GM18507 (cell line): Measurements from ENCODE around the gene PID1.

Experiments used
- DNase-seq: peaks from one replicate; pipeline ENCODE4 v3.0.0; 2011; ENCODE audit warnings: low read depth; ENCODE audit not compliant: insufficient read length; ENCODE audit errors: extremely low spot score
- FAIRE-seq: peaks from 2 replicates; lab custom pipeline; 2011; peaks lifted over from hg19 to GRCh38; lab: Jason Lieb, UNC

PID1 gene

DNA sequence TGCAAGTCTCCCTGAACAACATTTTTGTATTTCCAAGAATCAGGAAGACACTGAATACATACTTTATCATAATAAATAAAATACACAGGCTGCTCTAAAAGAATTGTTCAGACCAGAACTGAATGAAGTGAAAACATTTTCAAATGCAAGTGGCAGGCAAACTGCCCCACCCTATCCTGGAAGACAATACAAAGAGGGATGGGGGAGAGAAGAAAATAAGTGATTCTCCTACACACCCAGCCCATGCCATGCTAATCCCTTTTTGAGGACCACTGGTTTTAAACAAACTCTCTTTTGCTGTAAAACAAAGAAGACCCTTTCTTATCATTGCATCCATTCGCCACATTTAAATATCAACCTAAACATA lies 95.6 kb downstream of the PID1 start:
- no peak for FAIRE-seq

DNA sequence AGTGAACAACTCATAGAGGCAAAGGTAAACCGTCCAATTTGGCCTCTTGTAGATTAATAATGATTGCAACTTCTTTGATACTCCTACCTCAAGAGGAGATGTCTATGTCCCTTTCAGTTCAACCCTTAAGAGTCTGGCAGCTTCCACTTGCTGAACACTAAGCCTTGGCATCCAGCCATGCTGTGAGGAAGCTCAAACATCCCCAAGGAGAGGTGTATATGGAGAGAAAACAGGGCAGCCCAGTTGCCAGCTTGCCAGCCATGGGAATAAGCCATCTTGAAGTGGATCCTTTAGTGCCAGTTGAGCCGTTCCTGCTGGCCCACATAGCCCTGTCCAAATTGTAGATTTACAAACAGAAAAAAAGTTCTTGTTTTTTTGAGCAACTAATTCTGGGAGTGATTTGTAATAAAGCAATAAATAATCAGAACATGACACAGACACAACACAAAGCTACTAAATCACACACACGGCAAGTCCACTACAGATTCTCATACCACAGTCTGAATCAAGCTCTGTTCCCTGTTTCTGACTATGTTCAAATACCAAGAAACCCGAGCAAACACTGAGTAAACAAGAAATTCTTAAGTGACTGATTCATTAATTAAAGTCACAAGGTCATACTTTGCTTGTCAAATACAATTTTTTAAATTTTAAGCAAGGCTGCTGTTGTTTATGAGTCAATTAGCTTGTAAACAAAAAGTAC lies 96.1 kb downstream of the PID1 start:
- DNase-seq, result no peak
- FAIRE-seq, result no peak

More for the DNA sequence above, 95.6 kb downstream of the PID1 start:
- DNase-seq, result no peak

DNA sequence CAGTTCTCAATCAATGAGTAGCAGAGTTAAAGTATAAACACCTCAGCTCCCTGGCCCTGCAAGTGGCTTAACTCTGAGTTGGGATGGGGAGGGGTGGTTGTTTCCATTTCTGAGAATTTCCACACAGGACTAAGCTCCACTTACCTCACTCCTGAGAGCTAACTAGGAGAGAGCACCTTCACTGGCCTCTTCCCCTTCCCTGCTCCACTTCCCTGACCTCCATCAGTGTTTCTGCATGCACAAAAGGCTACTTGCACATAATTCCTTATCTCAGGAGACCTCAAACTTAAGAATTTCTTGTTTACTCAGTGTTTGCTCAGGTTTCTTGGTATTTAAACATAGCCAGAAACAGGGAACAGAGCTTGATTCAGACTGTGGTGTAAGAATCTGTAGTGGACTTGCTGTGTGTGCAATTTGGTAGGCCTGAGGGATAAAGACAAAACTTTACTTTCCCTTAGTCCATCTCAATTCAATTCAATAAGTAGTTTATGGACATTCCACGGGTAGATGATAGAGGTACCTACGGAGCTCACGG lies 97.2 kb downstream of the PID1 start:
- no peak for DNase-seq
- FAIRE-seq, result no peak

- no peak for FAIRE-seq
Measured at GRCh38 chr2:229170916-229171315, 100.2 kb downstream of the PID1 start.

DNA sequence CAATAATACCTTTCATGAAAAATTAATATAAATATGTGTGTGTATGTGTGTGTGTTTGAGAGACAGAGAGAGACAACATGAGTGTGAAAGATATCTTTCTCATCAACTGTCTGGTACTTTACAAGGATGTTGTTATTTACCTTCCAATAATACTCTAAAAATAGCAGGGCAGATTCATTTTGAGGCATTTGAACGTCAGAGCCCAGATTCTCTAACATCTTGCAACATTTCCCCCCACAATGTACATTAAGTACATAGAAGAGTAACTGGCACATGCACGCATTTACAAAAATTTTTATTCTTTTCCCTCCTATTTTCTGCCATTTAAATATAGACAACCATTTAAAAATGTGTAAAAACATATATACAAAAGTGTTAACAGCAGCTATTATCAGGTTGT lies 100.9 kb downstream of the PID1 start:
- no peak for DNase-seq
- FAIRE-seq, result no peak

More at GRCh38 chr2:229170916-229171315, 100.2 kb downstream of the PID1 start:
- no peak for DNase-seq

DNA sequence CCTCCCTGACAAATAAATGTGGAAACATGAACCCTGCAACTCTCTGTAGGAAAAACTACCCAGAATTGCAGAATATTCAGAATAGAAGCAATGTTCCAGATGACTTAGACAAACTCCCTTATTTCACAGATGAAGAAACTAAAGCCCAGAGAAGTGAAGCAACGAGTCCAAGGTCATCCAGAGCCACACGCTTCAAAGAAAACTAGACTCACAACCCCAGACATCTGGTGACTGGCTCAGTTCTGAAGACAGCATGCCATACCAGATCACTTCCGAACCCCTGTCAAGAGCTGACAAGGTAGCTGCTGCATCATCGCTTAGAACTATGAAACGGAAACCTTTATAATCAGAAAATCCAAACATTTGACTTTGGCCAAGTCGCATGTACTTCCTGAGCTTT lies 101.3 kb downstream of the PID1 start:
- DNase-seq (no peak), FAIRE-seq (no peak)

GRCh38 chr2:229164545-229165249 lies 106.4 kb downstream of the PID1 start:
- FAIRE-seq (no peak), DNase-seq (no peak)

DNA sequence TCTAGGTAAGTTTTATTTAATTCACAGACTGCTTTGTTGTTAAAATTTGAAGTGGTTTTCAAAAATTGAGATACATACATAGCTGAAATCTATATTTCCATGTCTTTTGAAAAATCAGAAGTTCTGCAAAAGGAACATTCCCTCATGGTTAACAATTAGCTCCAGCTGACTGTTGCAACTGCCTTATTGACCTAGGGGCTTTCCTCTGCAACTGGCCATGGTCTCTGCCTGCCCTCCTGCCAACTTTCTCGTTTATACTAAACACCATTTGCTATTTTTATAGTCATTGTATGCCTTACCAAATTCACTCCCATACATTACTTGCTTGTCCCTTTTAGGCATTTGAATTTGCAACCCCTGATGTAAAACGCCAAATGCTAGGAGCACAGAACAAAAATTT lies 107.2 kb downstream of the PID1 start:
- no peak for DNase-seq
- FAIRE-seq, result no peak

DNA sequence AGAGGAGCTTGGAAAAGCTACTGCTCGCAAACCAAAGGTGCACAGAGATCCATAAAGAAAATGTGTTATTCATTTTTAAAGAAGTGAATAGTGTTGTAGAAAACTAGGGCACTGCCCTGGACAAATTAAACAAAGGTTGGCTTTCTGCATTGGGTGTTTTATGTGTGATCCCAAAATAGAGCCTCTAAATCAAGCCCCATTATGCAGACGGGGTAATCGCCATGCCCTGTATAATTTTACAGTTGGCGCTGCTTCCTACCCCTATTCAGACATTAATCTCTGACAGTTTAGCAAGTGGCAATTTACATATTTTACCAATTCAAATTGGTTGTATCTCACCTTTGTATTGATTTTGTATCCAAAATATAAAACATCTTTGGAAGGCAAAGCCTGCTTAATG lies 109.1 kb downstream of the PID1 start:
- DNase-seq, result no peak
- no peak for FAIRE-seq

DNA sequence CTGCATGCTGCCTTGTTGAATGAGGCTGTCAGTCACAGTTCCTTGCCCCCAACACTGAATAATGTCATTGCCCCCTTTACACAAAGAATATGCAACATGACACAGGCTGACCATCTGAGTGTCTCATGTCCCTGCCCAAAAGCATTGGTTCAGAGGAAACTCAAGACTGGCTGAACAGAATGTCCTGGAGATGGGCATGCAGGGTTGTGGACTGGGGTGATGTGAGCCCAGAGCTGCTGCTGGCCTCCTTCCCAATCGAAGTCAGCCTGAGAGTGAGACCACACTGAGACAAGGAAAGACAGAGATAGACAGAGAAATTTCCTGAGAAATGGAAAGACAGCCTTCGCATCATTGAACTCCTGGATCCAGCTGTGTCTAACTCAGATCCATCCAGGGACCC lies 110.1 kb downstream of the PID1 start:
- FAIRE-seq, result no peak
- DNase-seq, result no peak

GRCh38 chr2:229160180-229160579 lies 110.9 kb downstream of the PID1 start:
- FAIRE-seq, result no peak
- DNase-seq, result no peak

- DNase-seq (no peak), FAIRE-seq (no peak)
Measured at GRCh38 chr2:229159405-229159804, 111.7 kb downstream of the PID1 start.

- FAIRE-seq, result no peak
- DNase-seq, result no peak
Measured at GRCh38 chr2:229154381-229154780, 116.7 kb downstream of the PID1 start.

GRCh38 chr2:229153951-229154350 lies 117.1 kb downstream of the PID1 start:
- FAIRE-seq (no peak), DNase-seq (no peak)

GRCh38 chr2:229153267-229153666 lies 117.8 kb downstream of the PID1 start:
- no peak for DNase-seq
- FAIRE-seq, result no peak

GRCh38 chr2:229152674-229153073 lies 118.4 kb downstream of the PID1 start:
- DNase-seq (no peak), FAIRE-seq (no peak)

DNA sequence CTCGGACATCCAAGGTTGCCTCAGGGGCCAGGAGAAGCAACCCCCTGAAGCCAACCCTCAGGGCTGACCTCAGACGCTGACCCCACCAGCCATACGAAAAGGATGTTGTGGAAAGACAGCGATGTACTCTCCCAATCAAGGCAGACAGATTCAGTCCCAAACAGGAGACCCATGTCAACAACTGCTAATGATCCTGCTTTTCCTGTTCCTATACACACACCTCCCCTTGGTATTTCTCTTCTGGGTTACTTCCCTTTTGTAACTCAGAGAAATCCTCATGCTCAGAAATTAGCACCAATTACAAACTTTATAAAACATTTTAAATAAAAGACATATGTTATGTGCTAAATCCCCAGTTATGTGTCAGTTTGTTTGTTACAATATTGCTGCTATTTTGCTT lies 120.8 kb downstream of the PID1 start:
- FAIRE-seq (no peak), DNase-seq (no peak)

DNA sequence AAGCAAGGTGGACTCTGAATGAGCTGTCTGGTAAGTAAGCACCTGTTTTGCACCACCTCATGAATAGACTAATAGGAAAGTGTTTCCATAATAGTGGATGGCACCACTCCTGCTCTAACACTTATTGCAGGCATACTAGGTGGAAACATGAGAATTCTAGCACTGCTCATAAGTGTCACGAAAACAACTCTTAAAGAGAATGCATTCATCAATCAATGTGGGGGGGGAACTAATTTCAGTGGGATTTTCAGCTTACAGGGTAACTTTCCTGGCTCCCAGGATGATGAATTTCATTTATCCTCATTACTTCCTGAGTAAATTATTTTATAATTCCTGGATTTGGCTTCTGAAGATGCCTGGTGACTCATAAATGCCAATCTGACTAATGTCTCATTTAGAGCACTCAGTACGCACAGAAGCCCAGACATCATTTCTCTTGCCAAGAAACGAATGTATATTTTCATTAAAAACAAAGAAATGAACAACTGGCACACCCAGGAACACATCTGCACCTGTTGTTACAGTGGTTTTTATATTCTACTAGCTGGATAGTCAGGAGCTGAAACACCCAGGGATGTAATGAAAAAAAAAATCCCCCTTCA lies 129.6 kb downstream of the PID1 start:
- DNase-seq, result no peak
- FAIRE-seq, result no peak

GRCh38 chr2:229137639-229138038 lies 133.4 kb downstream of the PID1 start:
- DNase-seq (no peak), FAIRE-seq (no peak)

GRCh38 chr2:229137066-229137465 lies 134.0 kb downstream of the PID1 start:
- FAIRE-seq (no peak), DNase-seq (no peak)
